Measurements from ENCODE around the gene BRD1.

BRD1 gene

DNA sequence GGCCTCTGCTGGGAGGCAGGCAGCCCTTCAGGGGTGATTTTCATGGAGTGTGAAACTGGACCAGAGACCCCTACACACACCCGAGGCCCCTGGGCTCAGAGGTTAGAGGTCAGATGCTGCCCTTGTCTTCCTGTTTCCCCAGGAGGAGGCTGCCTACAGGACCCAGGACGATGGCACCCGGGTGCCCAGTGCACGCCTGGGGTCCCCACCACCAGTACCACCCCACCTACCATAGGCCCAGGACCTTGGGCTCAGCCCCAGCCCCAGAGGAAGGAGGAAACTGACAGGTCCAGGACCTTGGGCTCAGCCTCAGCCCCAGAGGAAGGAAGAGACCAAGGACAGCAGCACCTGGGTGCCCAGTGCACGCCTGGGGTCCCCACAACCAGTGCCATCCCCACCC lies 79.2 kb downstream of the BRD1 start:
- TF ChIP-seq, protein P1, sequence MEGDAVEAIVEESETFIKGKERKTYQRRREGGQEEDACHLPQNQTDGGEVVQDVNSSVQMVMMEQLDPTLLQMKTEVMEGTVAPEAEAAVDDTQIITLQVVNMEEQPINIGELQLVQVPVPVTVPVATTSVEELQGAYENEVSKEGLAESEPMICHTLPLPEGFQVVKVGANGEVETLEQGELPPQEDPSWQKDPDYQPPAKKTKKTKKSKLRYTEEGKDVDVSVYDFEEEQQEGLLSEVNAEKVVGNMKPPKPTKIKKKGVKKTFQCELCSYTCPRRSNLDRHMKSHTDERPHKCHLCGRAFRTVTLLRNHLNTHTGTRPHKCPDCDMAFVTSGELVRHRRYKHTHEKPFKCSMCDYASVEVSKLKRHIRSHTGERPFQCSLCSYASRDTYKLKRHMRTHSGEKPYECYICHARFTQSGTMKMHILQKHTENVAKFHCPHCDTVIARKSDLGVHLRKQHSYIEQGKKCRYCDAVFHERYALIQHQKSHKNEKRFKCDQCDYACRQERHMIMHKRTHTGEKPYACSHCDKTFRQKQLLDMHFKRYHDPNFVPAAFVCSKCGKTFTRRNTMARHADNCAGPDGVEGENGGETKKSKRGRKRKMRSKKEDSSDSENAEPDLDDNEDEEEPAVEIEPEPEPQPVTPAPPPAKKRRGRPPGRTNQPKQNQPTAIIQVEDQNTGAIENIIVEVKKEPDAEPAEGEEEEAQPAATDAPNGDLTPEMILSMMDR (IDR thresholded peaks at IDR 0.05; ENCODE audit: low read length, missing control alignments) = no peak
- H3K4me3 ChIP-seq (replicated peaks; ENCODE audit: low read depth, low read length) = no peak overlapping the region
- no peak for DNase-seq (ENCODE audit: low read depth)

DNA sequence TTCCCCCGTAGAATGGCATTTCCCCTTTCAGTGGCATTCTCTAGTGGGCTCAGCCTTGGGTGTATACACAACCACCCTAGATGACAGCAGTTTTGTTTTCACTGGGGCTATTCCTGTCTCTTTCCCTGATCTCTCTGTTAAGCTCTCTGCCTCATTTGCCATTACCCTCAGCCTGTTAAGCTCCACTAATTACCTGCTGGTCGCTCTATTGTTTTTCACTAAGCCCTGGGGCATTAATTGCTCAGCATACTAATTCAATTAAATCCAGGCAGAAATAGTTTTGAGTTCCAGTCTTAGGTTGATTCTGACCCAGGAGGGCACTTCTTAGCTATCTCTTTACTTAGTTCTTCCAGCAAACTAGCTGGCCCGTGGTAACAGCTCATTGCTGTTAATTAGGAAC lies 80.0 kb downstream of the BRD1 start:
- no peak overlapping the region for H3K4me3 ChIP-seq (replicated peaks; ENCODE audit: low read depth, low read length)
- TF ChIP-seq, protein P1 (IDR thresholded peaks at IDR 0.05; ENCODE audit: low read length, missing control alignments) = no peak
- no peak for DNase-seq (ENCODE audit: low read depth)

DNA sequence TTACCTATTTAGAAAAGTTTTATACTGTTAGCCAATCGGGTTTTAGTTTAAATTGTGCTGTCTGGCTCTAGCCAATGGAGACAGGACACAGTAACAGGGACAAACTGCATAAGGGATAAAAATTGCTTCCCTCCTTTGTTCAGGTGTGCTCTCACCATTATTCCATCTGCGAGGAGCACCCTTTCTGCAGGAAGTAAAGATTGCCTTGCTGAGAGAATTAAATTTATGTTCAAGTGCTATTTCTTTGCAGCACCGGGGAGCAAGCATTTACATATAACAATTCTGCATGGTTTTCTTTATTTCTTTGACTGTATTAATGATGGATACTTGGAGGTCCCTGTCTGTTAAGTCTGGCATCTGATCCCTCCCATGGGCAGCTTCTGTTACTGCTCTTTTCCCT lies 80.5 kb downstream of the BRD1 start:
- no peak overlapping the region for H3K4me3 ChIP-seq (replicated peaks; ENCODE audit: low read depth, low read length)
- no peak for DNase-seq (ENCODE audit: low read depth)
- TF ChIP-seq, protein P1 (IDR thresholded peaks at IDR 0.05; ENCODE audit: low read length, missing control alignments) = no peak

DNA sequence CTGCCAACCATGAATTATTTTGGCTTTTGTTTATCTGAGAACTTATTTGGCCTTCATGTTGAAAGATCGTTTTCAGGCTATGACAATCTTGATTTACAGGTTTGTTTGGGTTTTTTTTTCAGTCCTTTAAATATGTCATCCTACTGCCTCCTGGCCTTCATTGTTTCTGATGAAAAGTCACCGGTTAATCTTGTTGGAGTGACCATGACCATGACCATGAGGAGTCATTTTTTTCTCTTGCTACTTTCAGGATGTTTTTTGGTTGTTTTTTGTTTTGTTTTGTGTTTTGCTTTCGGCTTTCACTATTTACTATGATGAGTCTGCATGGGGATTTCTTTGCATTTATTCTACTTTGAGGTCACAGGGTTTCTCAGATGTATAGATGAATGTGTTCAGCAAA lies 81.6 kb downstream of the BRD1 start:
- H3K4me3 ChIP-seq (replicated peaks; ENCODE audit: low read depth, low read length) = no peak overlapping the region
- no peak for DNase-seq (ENCODE audit: low read depth)
- TF ChIP-seq, protein P1 (IDR thresholded peaks at IDR 0.05; ENCODE audit: low read length, missing control alignments) = no peak

DNA sequence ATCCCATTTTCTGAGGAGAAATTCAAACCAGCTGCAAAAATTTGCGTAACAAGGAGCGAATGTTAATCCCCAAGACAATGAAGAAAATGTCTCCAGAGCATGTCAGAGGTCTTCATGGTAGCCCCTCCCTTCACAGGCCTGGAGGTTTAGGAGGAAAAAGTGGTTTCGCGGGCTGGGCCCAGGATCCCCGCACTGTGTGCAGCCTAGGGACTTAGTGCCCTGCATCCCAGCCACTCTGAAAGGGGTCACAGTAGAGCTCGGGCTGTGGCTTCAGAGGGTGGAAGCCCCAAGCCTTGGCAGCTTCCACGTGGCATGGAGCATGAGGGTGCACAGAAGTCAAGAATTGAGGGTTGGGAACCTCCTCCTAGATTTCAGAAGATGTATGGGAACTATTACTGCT lies 87.4 kb downstream of the BRD1 start:
- no peak overlapping the region for H3K4me3 ChIP-seq (replicated peaks; ENCODE audit: low read depth, low read length)
- no peak for DNase-seq (ENCODE audit: low read depth)
- TF ChIP-seq, protein P1 (IDR thresholded peaks at IDR 0.05; ENCODE audit: low read length, missing control alignments) = no peak

DNA sequence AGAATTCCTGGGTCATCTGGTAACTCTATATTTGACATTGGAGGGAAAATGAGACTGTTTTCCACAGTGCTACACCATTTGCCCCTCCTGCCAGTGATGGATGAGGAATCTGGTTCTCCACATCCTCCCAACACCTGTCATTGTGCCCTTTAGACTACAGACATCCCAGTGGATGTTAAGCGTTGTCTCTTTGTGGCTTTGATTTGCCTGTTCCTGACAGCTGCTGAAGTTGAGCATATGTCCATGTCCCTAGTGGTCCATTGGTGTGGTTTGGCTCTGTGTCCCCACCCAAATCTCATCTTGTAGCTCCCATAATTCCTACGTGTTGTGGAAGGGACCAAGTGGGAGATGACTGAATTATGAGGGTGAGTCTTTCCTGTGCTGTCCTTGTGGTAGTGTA lies 88.5 kb downstream of the BRD1 start:
- no peak overlapping the region for H3K4me3 ChIP-seq (replicated peaks; ENCODE audit: low read depth, low read length)
- DNase-seq (ENCODE audit: low read depth) = no peak
- TF ChIP-seq, protein P1 (IDR thresholded peaks at IDR 0.05; ENCODE audit: low read length, missing control alignments) = no peak

DNA sequence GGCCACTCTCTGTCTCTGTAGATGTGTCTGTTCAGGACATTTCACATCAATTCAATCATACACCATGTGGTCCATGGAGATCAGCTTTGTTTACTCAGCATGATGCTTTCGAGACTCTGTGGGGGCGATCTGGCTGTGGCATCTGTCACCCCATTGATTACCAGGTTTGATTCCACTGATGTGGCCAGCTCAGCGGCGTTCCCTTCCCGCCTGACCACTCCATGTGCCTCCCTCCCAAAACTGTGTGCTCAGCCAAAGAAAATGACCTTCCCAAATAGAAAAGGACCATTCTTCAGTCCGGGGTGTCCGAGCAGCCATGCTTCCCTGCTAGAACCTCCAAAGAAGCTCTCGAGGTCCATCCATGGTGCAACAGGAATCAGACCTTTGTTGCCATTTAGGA lies 89.1 kb downstream of the BRD1 start:
- TF ChIP-seq, protein P1 (IDR thresholded peaks at IDR 0.05; ENCODE audit: low read length, missing control alignments) = no peak
- DNase-seq (ENCODE audit: low read depth) = no peak
- no peak overlapping the region for H3K4me3 ChIP-seq (replicated peaks; ENCODE audit: low read depth, low read length)
